HepG2 (cell line): ENCODE data around the gene HUNK. TPM values are rescaled to one million over a fixed set of nuclear protein-coding genes. Genes with fewer than 3 reads are reported as not detected.
A peak's percentile ranks its signal among the peaks of the same experiment; 100 is the strongest.

Experiments
- EP300 ChIP-seq, 3 experiments: sonication (generic) in 1 of 3; formaldehyde crosslinking in 1 of 3; IDR thresholded peaks; 2 replicates each; pipeline versions ENCODE4 v1.5.1 to v1.6.1; 2011 to 2020; ENCODE audit warnings: low read depth in 2 of 3, low read length in 2 of 3, borderline replicate concordance in 1 of 3, improper control_type of control experiment in 1 of 3, mild to moderate bottlenecking in 1 of 3, missing genetic modification reagents in 1 of 3, moderate library complexity in 1 of 3
- HDAC2 ChIP-seq: sonication (generic); formaldehyde crosslinking; IDR thresholded peaks from 2 replicates; pipeline ENCODE4 v1.4.0; 2020; ENCODE audit warnings: missing genetic modification reagents
- HNRNPLL ChIP-seq: fragments of 200-400 bp; formaldehyde crosslinking; IDR thresholded peaks from 2 replicates; pipeline ENCODE4 v1.6.1; 2017; ENCODE audit warnings: mild to moderate bottlenecking, low read depth, low read length; ENCODE audit not compliant: poor library complexity, severe bottlenecking
- JARID2 ChIP-seq: sonication (generic); formaldehyde crosslinking; IDR thresholded peaks from 2 replicates; pipeline ENCODE4 v1.8.1; 2023; ENCODE audit warnings: missing genetic modification reagents, inconsistent platforms; ENCODE audit not compliant: insufficient replicate concordance
- MAZ ChIP-seq, 2 experiments: sonication (generic) in 1 of 2; formaldehyde crosslinking in 1 of 2; IDR thresholded peaks; 2 replicates each; pipeline versions ENCODE4 v1.5.0 to v1.6.1; 2012 to 2020; ENCODE audit warnings: low read depth in 2 of 2, mild to moderate bottlenecking in 2 of 2, borderline replicate concordance in 1 of 2, improper control_type of control experiment in 1 of 2, low read length in 1 of 2, missing genetic modification reagents in 1 of 2, moderate library complexity in 1 of 2
- MIXL1 ChIP-seq: IDR thresholded peaks from 2 replicates; pipeline ENCODE4 v1.6.1; 2016
- MYC ChIP-seq: sonication (generic); formaldehyde crosslinking; IDR thresholded peaks from 2 replicates; pipeline ENCODE4 v1.9.0; 2021; ENCODE audit warnings: missing genetic modification reagents, borderline replicate concordance
- PCBP1 ChIP-seq: fragments of 200-400 bp; formaldehyde crosslinking; IDR thresholded peaks from 2 replicates; pipeline ENCODE4 v1.6.1; 2017; ENCODE audit warnings: mild to moderate bottlenecking, low read depth, low read length, borderline replicate concordance
- RBFOX2 ChIP-seq: fragments of 200-400 bp; formaldehyde crosslinking; IDR thresholded peaks from 2 replicates; pipeline ENCODE4 v1.6.1; 2017; ENCODE audit warnings: low read depth, mild to moderate bottlenecking, low read length
- SKI ChIP-seq: fragments of 450-650 bp; IDR thresholded peaks from one replicate; pipeline ENCODE4 v1.6.1; 2018; ENCODE audit warnings: mild to moderate bottlenecking; ENCODE audit not compliant: partially characterized antibody
- SOX6 ChIP-seq, 2 experiments: fragments of 450-650 bp in 1 of 2; sonication (generic) in 1 of 2; formaldehyde crosslinking in 1 of 2; IDR thresholded peaks; 2 replicates each; pipeline versions ENCODE4 v1.4.0 to v1.6.1; 2017 to 2020; ENCODE audit warnings: antibody characterized with exemption in 1 of 2, mild to moderate bottlenecking in 1 of 2, missing genetic modification reagents in 1 of 2
- ZNF263 ChIP-seq: sonication (generic); formaldehyde crosslinking; IDR thresholded peaks from 2 replicates; pipeline ENCODE4 v1.4.0; 2020; ENCODE audit warnings: missing genetic modification reagents
- ZNF34 ChIP-seq: sonication (generic); formaldehyde crosslinking; IDR thresholded peaks from 2 replicates; pipeline ENCODE4 v1.4.0; 2020; ENCODE audit warnings: mild to moderate bottlenecking, missing genetic modification reagents, borderline replicate concordance
- ZNF552 ChIP-seq: sonication (generic); formaldehyde crosslinking; IDR thresholded peaks from 2 replicates; pipeline ENCODE4 v1.9.0; 2022; ENCODE audit warnings: missing genetic modification reagents, mild to moderate bottlenecking, borderline replicate concordance
- ZNF562 ChIP-seq: sonication (generic); formaldehyde crosslinking; IDR thresholded peaks from 2 replicates; pipeline ENCODE4 v1.8.0; 2022; ENCODE audit warnings: missing genetic modification reagents, borderline replicate concordance
- ZNF772 ChIP-seq: sonication (generic); formaldehyde crosslinking; IDR thresholded peaks from 2 replicates; pipeline ENCODE4 v1.5.0; 2020; ENCODE audit warnings: mild to moderate bottlenecking, missing genetic modification reagents
- polyA plus RNA-seq, 8 experiments: library from polyadenylated mRNA; depleted of rRNA in 3 of 8; stranded (reverse) in 7 of 8; unstranded in 1 of 8; fragments of >200 nt; fragmentation: Illumina TruSeq in 4 of 8; extraction: Trizol in 4 of 8; gene quantifications; 2 replicates each; pipeline versions ENCODE4 v1.2.1 to v1.2.3, GENCODE V29; 2011 to 2016; ENCODE audit warnings: low read depth in 4 of 8, missing spikeins in 1 of 8, mixed read lengths in 1 of 8; ENCODE audit not compliant: insufficient read depth in 1 of 8
- total RNA-seq, 5 experiments: library from RNA; depleted of rRNA; stranded (reverse); fragments of >200 nt; fragmentation: Illumina TruSeq; extraction: Trizol; gene quantifications; 2 replicates each; pipeline ENCODE4 v1.2.3, GENCODE V29; 2016; ENCODE audit warnings: low read depth in 1 of 5
- TF ChIP-seq, protein P1 (sequence below): IDR thresholded peaks from 2 replicates; pipeline ENCODE4 v1.6.1; 2016; ENCODE audit warnings: low read depth, control low read depth
- TF ChIP-seq, protein P2 (sequence below): sonication (generic); formaldehyde crosslinking; IDR thresholded peaks from 2 replicates; pipeline ENCODE4 v1.4.0; 2020; ENCODE audit warnings: missing genetic modification reagents, borderline replicate concordance
- TF ChIP-seq, protein P3 (sequence below): sonication (generic); formaldehyde crosslinking; IDR thresholded peaks from 2 replicates; pipeline ENCODE4 v1.5.1; 2020; ENCODE audit warnings: missing genetic modification reagents, mild to moderate bottlenecking, borderline replicate concordance
- TF ChIP-seq, protein P4 (sequence below): sonication (generic); formaldehyde crosslinking; IDR thresholded peaks from 2 replicates; pipeline ENCODE4 v1.5.0; 2020; ENCODE audit warnings: mild to moderate bottlenecking, missing genetic modification reagents, borderline replicate concordance

HUNK gene
- total and polyA plus RNA-seq, 2 of the 13 experiments (the other 11 are each of a cell fraction or from before 2014, with no cell fraction given): 1.8 to 1.9 TPM

DNA sequence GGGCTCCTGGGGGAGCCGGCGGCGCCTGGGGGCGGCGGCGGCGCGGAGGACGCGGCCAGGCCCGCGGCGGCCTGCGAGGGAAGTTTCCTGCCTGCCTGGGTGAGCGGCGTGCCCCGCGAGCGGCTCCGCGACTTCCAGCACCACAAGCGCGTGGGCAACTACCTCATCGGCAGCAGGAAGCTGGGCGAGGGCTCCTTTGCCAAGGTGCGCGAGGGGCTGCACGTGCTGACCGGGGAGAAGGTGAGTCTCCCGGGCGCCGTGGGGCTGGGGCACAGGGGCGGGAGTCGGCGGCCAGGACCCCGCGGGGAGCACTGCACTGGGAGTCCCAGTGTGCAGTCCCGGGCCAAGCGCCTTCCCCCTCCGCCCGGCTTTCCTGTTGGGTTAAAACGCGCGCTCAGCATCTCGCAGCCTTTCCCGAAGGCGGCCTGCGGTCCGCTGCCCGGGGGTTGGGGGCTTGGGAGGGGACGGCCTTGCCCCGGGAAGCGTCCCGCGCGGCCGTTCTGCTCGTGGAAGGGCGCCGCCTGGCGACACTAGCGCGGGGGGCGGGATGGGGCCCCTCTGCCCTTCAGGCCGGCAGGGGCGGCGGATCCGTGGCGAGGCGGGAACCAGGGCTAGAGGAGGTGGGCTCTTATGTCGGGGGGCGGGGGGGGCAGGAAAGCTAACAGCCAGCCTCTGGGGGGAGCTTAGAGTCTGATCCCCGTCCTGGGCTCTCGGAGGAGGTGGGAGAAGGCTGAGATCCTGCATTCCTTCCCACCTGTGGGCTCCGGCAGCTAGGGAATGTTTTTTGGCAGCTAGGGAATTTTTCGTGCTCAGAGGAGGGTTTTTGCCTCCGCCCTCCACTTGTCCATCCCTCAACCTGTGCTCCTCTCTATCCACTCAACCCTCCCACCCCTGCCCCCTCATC lies 1.1 kb downstream of the HUNK start (continued):
- TF ChIP-seq, protein P1, sequence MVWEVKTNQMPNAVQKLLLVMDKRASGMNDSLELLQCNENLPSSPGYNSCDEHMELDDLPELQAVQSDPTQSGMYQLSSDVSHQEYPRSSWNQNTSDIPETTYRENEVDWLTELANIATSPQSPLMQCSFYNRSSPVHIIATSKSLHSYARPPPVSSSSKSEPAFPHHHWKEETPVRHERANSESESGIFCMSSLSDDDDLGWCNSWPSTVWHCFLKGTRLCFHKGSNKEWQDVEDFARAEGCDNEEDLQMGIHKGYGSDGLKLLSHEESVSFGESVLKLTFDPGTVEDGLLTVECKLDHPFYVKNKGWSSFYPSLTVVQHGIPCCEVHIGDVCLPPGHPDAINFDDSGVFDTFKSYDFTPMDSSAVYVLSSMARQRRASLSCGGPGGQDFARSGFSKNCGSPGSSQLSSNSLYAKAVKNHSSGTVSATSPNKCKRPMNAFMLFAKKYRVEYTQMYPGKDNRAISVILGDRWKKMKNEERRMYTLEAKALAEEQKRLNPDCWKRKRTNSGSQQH (CRISPR knock-in tag): 0 out of 2 replicates have a peak, but pooled peaks have one; percentile 22
- TF ChIP-seq RBFOX2 (peak; percentile 24; the same call in 1 of the 2 replicates), ZNF552 (CRISPR knock-in tag) (no peak), SKI (no peak), JARID2 (CRISPR knock-in tag) (no peak), EP300 (IDR thresholded peaks at IDR 0.05; ENCODE audit: low read depth in 2 of 2, low read length in 2 of 2) (no peak), EP300 (CRISPR knock-in tag; IDR thresholded peaks at IDR 0.05; ENCODE audit: borderline replicate concordance) (no peak), HDAC2 (CRISPR knock-in tag) (peak; percentile 37; the same call in 1 of the 2 replicates), ZNF34 (CRISPR knock-in tag) (no peak), HNRNPLL (peak; percentile 37), ZNF263 (CRISPR knock-in tag) (peak; percentile 80), SOX6 (IDR thresholded peaks at IDR 0.05) (no peak), SOX6 (CRISPR knock-in tag; IDR thresholded peaks at IDR 0.05) (peak; percentile 37), MIXL1 (CRISPR knock-in tag) (no peak), MAZ (IDR thresholded peaks at IDR 0.05; ENCODE audit: borderline replicate concordance, low read depth, low read length) (0 out of 2 replicates have a peak, but pooled peaks have one; percentile 27), MAZ (CRISPR knock-in tag; IDR thresholded peaks at IDR 0.05; ENCODE audit: low read depth) (no peak), ZNF772 (CRISPR knock-in tag) (no peak; the same call in 1 of the 2 replicates), PCBP1 (peak; percentile 65; the same call in 1 of the 2 replicates), MYC (CRISPR knock-in tag) (peak; percentile 55; the same call in 1 of the 2 replicates), ZNF562 (CRISPR knock-in tag) (no peak)
- TF ChIP-seq, protein P2, sequence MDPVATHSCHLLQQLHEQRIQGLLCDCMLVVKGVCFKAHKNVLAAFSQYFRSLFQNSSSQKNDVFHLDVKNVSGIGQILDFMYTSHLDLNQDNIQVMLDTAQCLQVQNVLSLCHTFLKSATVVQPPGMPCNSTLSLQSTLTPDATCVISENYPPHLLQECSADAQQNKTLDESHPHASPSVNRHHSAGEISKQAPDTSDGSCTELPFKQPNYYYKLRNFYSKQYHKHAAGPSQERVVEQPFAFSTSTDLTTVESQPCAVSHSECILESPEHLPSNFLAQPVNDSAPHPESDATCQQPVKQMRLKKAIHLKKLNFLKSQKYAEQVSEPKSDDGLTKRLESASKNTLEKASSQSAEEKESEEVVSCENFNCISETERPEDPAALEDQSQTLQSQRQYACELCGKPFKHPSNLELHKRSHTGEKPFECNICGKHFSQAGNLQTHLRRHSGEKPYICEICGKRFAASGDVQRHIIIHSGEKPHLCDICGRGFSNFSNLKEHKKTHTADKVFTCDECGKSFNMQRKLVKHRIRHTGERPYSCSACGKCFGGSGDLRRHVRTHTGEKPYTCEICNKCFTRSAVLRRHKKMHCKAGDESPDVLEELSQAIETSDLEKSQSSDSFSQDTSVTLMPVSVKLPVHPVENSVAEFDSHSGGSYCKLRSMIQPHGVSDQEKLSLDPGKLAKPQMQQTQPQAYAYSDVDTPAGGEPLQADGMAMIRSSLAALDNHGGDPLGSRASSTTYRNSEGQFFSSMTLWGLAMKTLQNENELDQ (CRISPR knock-in tag): no peak
- TF ChIP-seq, protein P3, sequence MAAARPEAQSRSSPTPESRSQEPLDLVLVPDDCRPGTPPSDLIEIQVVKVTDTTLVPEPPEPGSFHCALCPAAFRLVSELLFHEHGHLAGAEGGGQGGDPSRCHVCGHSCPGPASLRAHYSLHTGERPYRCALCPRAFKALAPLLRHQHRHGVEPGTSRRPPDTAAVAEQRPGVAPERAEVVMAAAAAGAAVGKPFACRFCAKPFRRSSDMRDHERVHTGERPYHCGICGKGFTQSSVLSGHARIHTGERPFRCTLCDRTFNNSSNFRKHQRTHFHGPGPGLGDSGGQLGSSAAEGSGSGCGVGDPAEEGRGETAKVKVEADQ: no peak
- TF ChIP-seq, protein P4, sequence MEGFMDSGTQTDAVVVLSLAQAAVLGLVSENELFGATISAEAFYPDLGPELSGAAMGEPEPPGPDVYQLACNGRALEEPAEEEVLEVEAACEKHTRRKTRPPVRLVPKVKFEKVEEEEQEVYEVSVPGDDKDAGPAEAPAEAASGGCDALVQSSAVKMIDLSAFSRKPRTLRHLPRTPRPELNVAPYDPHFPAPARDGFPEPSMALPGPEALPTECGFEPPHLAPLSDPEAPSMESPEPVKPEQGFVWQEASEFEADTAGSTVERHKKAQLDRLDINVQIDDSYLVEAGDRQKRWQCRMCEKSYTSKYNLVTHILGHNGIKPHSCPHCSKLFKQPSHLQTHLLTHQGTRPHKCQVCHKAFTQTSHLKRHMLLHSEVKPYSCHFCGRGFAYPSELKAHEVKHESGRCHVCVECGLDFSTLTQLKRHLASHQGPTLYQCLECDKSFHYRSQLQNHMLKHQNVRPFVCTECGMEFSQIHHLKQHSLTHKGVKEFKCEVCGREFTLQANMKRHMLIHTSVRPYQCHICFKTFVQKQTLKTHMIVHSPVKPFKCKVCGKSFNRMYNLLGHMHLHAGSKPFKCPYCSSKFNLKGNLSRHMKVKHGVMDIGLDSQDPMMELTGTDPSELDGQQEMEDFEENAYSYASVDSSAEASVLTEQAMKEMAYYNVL (CRISPR knock-in tag): peak; percentile 23; the same call in 1 of the 2 replicates
